Amniotic stem cell (primary cell): ENCODE data around the gene CHMP5.
A peak's percentile ranks its signal among the peaks of the same experiment; 100 is the strongest.

ENCODE experiments used
- DNase-seq: peaks from one replicate; lab custom pipeline; 2025; lab: John Stamatoyannopoulos, UW

CHMP5 gene

GRCh38 chr9:33318225-33318624 lies 53.4 kb downstream of the CHMP5 start:
- DNase-seq = no peak

GRCh38 chr9:33318781-33319180 lies 53.9 kb downstream of the CHMP5 start:
- DNase-seq = no peak

- no peak for DNase-seq
Measured at GRCh38 chr9:33320230-33320567, 55.4 kb downstream of the CHMP5 start.

- DNase-seq = peak; percentile 91
Measured at GRCh38 chr9:33320568-33321261, 55.9 kb downstream of the CHMP5 start.

- peak; percentile 75 for DNase-seq
Measured at GRCh38 chr9:33329117-33329563, 64.3 kb downstream of the CHMP5 start.

GRCh38 chr9:33329979-33330378 lies 65.1 kb downstream of the CHMP5 start:
- peak; percentile 30 for DNase-seq

- no peak for DNase-seq
Measured at GRCh38 chr9:33331377-33331891, 66.6 kb downstream of the CHMP5 start.
